Left kidney (tissue), 8 donors: ENCODE data around the gene ANXA5. TPM values are rescaled to one million over a fixed set of nuclear protein-coding genes. Genes with fewer than 3 reads are reported as not detected.
"Not testable (repeated sequence)": the region's sequence is repeated elsewhere in the genome, so short reads cannot be mapped to it uniquely, and the experiment has no call there.

Experiments
- DNase-seq: peaks from one replicate; pipeline ENCODE4 v3.0.0-alpha.2; 2013
- long read RNA-seq, 8 donors: transcript quantifications; one replicate each; lab custom pipeline, GENCODE V29; 2026
- polyA plus RNA-seq: library from polyadenylated mRNA; unstranded; fragments of 120-200 nt; gene quantifications from one replicate; pipeline ENCODE4 v1.2.1, GENCODE V29; 2013; ENCODE audit not compliant: insufficient read length

Gene ANXA5
- 382 TPM for polyA plus RNA-seq
- long read RNA-seq, donor 1, transcript ANXA5-201 (13 exons, 1,762 nt) = major isoform, 105 of 212 reads
- long read RNA-seq, donor 1, transcript ANXA5-205 (6 exons, 1,083 nt) = minor isoform, 6 of 212 reads
- long read RNA-seq, donor 1, partial matches to known transcripts = 88 of 212 reads
- long read RNA-seq, donor 1, other reads (novel, unspliced or antisense) = 8 of 212 reads
- long read RNA-seq, donor 2, transcript ANXA5-201 (13 exons, 1,762 nt) = major isoform, 63 of 153 reads
- long read RNA-seq, donor 2, transcript ANXA5-207 (6 exons, 868 nt) = minor isoform, 5 of 153 reads
- long read RNA-seq, donor 2, partial matches to known transcripts = 73 of 153 reads
- long read RNA-seq, donor 2, other reads (novel, unspliced or antisense) = 6 of 153 reads
- long read RNA-seq, donor 3, transcript ANXA5-201 (13 exons, 1,762 nt) = major isoform, 67 of 179 reads
- long read RNA-seq, donor 3, partial matches to known transcripts = 105 of 179 reads
- long read RNA-seq, donor 3, other reads (novel, unspliced or antisense) = 0 of 179 reads
- long read RNA-seq, donor 4, partial matches to known transcripts = 0 of 4 reads
- long read RNA-seq, donor 4, other reads (novel, unspliced or antisense) = 0 of 4 reads
- long read RNA-seq, donor 5, transcript ANXA5-201 (13 exons, 1,762 nt) = major isoform, 138 of 281 reads
- long read RNA-seq, donor 5, partial matches to known transcripts = 114 of 281 reads
- long read RNA-seq, donor 5, other reads (novel, unspliced or antisense) = 23 of 281 reads
- long read RNA-seq, donor 6, transcript ANXA5-201 (13 exons, 1,762 nt) = major isoform, 93 of 189 reads
- long read RNA-seq, donor 6, partial matches to known transcripts = 87 of 189 reads
- long read RNA-seq, donor 6, other reads (novel, unspliced or antisense) = 0 of 189 reads
- long read RNA-seq, donor 7, transcript ANXA5-207 (6 exons, 868 nt) = minor isoform, 10 of 338 reads
- long read RNA-seq, donor 7, transcript ANXA5-201 (13 exons, 1,762 nt) = major isoform, 147 of 338 reads
- long read RNA-seq, donor 7, partial matches to known transcripts = 162 of 338 reads
- long read RNA-seq, donor 7, other reads (novel, unspliced or antisense) = 14 of 338 reads
- long read RNA-seq, donor 8, transcript ANXA5-201 (13 exons, 1,762 nt) = major isoform, 47 of 78 reads
- long read RNA-seq, donor 8, partial matches to known transcripts = 28 of 78 reads
- long read RNA-seq, donor 8, other reads (novel, unspliced or antisense) = 0 of 78 reads

GRCh38 chr4:121696581-121697461, at the start of gene ANXA5:
TSS of gene ANXA5 (minus strand) at chr4:121696980. CDS start at chr4:121696589, 391 bp downstream.
- peak; percentile 79 for DNase-seq

GRCh38 chr4:121742794-121743193, 46.0 kb upstream of the ANXA5 start:
- no peak for DNase-seq

- no peak for DNase-seq
Measured at GRCh38 chr4:121741751-121742150, 45.0 kb upstream of the ANXA5 start.

GRCh38 chr4:121740796-121741409, 44.1 kb upstream of the ANXA5 start:
- no peak for DNase-seq

GRCh38 chr4:121739575-121739974, 42.8 kb upstream of the ANXA5 start:
- peak; percentile 11 for DNase-seq

- DNase-seq = peak; percentile 57
Measured at GRCh38 chr4:121738780-121739535, 42.2 kb upstream of the ANXA5 start.

- no peak for DNase-seq
Measured at GRCh38 chr4:121737846-121738554, 41.2 kb upstream of the ANXA5 start.

GRCh38 chr4:121736735-121737351, 40.1 kb upstream of the ANXA5 start:
- DNase-seq = peak; percentile 35

GRCh38 chr4:121734571-121734970, 37.8 kb upstream of the ANXA5 start:
- no peak for DNase-seq

GRCh38 chr4:121733942-121734341, 37.2 kb upstream of the ANXA5 start:
- no peak for DNase-seq

- DNase-seq = not testable (repeated sequence)
Measured at GRCh38 chr4:121729753-121730152, 33.0 kb upstream of the ANXA5 start.

- DNase-seq = no peak
Measured at GRCh38 chr4:121728798-121729226, 32.0 kb upstream of the ANXA5 start.

GRCh38 chr4:121728066-121728465, 31.3 kb upstream of the ANXA5 start:
- DNase-seq = no peak

- DNase-seq = peak; percentile 36
Measured at GRCh38 chr4:121726642-121727268, 30.0 kb upstream of the ANXA5 start.

- no peak for DNase-seq
Measured at GRCh38 chr4:121724671-121725070, 27.9 kb upstream of the ANXA5 start.

- no peak for DNase-seq
Measured at GRCh38 chr4:121721700-121722099, 24.9 kb upstream of the ANXA5 start.

- no peak for DNase-seq
Measured at GRCh38 chr4:121720109-121720508, 23.3 kb upstream of the ANXA5 start.

GRCh38 chr4:121717680-121718237, 21.0 kb upstream of the ANXA5 start:
- DNase-seq = no peak
